GM18861 (cell line): ENCODE data around the gene SP1.
"Not testable (repeated sequence)": the region's sequence is repeated elsewhere in the genome, so short reads cannot be mapped to it uniquely, and the experiment has no call there.

Source experiments
- ATAC-seq: cut with Tn5 transposase; IDR thresholded peaks from one replicate; pipeline ENCODE4 v1.9.1; 2021; ENCODE audit not compliant: unreplicated experiment

Gene SP1

GRCh38 chr12:53410951-53411350, 31.0 kb downstream of the SP1 start:
- ATAC-seq: no peak

DNA sequence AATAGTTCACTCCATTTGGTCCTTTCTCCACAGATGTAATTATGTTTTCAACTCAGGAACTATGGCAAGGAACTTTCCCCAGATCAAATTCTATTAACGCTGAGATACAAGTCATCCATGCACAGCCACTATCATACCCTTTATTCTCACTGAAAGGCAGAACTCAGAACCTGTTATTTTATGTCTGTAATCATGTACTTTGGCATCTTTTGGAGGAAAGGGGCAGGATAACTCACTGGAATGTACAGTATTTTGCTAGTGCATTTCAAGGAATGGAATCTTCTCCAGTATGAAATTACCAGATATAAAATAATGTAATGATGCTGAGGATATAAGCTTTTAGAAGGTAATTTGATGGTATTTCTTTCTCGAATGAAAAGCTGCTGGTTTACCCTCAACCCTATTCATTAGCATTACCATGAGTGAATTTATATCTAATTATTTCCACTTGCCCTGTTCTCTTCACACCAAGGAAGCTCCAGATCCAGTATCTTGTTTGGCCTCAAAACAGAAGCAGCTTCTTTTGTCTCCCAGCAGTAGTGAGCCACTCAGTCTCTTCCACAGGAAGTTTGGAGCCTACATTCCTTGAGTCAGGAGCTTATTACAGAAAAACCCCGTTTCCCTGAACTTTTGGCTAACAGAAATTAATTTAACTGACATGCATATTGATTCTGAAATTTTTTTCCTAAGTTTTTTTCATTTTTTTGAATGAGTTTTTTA, 33.7 kb downstream of the SP1 start:
- ATAC-seq: no peak

DNA sequence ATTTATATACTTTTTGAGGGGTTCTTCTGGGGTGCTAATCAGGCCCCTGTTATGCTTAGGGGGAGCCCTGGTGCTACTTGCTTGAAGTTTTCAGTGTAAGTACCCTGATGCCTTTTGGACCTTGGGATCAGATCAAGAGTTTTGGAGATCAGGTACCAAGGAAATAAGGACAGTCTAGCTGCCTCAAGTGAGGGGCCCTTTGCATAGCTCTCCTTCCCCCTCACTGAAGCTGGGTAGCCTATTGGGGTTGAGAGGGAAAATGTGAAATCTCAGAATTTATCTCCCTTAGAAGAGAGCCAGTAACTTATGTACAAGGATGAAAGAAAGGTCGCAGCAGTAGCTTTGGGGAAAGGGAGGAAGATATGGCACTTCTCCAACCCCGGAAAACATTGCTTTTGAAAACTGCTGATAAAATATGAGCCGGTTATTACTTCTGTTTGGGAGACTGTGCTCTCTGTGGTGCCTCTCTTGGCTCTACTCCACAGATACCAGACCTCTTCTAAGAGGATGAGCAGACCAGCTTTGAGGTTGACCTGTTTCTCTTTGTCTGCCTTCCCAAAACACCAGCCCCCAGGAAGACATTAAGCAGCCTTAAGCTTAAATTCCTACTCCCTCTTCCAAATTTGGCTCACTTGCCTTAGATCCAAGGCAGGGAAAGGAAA, 34.9 kb downstream of the SP1 start:
- no peak for ATAC-seq

- ATAC-seq: not testable (repeated sequence)
Observed at GRCh38 chr12:53415752-53416389, 35.9 kb downstream of the SP1 start.

- not testable (repeated sequence) for ATAC-seq
Observed at GRCh38 chr12:53417291-53417816, 37.4 kb downstream of the SP1 start.

GRCh38 chr12:53418221-53418620, 38.2 kb downstream of the SP1 start:
- ATAC-seq: no peak

GRCh38 chr12:53419756-53420155, 39.8 kb downstream of the SP1 start:
- ATAC-seq: no peak

DNA sequence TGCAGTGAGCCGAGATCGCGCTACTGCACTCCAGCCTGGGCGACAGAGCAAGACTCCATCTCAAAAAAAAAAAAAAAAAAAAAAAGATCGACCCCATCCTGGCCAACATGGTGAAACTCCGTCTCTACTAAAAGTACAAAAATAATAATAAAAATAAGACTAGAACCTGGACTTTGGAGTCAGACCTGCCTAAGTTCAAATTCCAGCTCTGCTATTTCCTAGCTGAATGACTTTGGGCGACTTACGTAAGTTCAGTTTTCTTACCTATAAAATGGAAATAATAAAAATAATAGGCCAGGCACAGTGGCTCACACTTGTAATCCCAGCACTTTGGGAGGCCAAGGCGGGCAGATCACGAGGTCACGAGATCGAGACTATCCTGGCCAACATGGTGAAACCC, 42.3 kb downstream of the SP1 start:
- ATAC-seq: not testable (repeated sequence)

DNA sequence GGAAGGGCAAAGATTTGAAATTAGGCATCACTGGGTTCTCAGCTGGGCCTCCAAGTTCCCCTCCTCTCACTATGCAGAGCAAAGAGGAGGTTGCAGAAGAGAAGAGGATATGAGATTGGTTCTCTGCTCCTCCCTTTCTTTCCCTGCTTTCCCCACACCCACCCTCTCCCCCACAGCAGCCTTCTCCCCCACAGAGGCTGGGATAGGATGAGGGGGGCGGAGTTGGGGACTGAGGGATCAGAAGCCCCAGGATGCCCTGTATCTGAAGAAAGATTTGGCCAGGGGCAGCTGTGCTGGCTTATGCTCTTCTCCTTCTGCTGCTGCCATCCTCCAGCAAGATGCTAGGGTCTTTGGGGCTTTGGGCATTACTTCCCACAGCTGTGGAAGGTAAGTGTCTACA, 43.6 kb downstream of the SP1 start, which contains the start of gene AMHR2:
AMHR2 (plus strand) TSS at position 259 of the 400 bp plus-strand sequence; CDS start at position 339, 80 bp downstream.
- no peak for ATAC-seq

- ATAC-seq: no peak
Observed at GRCh38 chr12:53424626-53425514, 44.9 kb downstream of the SP1 start.

GRCh38 chr12:53425515-53426150, 45.7 kb downstream of the SP1 start:
- ATAC-seq: no peak

DNA sequence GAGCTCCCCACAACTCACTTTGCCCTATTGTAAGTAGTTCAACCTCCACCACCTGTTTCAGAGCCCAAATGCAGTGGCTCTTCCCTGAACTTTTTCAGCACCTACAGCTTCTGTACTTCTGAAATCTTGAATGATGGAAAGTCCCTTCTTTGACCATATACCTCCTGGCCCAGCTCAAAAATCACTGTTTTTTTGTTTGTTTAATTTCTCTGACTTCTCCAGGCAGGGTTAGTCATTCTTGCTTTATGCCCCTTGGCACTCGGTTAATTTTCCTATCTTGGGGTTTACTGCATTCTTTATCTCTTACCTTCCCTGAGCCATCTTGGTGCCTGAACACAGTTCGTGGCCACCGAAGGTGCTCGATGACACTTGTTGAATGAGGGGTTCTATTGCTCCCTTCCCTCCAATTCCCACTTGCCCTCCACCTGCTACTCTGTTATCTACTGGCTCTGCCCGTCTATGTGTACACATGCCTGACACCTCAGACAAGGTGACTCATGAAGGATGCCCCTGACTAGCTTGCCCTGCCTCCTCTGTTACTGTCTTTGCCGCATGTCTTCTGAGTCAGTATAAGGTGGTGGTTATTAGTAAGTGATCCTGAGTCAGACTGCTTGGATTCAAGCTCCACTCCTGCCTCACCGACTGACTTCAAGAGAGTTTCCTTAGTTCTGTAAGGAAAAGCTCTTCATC, 48.1 kb downstream of the SP1 start:
- no peak for ATAC-seq

DNA sequence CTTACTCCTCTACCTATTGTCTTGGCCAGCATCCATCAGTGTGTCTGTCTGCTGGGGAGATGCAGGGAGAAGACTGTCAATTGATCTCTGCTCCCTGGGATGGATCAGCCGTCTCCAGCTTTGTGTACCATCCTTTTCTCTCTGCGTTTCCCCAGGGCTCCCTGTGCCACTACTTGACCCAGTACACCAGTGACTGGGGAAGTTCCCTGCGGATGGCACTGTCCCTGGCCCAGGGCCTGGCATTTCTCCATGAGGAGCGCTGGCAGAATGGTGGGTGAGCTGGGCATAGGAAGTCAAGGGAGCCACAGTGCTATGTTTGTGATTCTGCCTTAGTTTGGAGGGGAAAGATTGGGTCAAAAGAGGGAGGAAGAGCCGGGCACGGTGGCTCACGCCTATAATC, 48.8 kb downstream of the SP1 start:
- ATAC-seq: no peak

GRCh38 chr12:53430116-53430515, 50.1 kb downstream of the SP1 start:
- ATAC-seq: no peak

DNA sequence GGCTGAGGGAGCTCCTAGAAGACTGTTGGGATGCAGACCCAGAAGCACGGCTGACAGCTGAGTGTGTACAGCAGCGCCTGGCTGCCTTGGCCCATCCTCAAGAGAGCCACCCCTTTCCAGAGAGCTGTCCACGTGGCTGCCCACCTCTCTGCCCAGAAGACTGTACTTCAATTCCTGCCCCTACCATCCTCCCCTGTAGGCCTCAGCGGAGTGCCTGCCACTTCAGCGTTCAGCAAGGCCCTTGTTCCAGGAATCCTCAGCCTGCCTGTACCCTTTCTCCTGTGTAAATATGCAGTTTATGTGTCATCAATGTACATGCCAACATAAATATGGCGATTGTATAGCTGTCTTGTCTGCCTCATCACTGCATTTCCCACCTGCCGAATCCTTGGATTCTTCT, 51.2 kb downstream of the SP1 start:
- ATAC-seq: no peak

DNA sequence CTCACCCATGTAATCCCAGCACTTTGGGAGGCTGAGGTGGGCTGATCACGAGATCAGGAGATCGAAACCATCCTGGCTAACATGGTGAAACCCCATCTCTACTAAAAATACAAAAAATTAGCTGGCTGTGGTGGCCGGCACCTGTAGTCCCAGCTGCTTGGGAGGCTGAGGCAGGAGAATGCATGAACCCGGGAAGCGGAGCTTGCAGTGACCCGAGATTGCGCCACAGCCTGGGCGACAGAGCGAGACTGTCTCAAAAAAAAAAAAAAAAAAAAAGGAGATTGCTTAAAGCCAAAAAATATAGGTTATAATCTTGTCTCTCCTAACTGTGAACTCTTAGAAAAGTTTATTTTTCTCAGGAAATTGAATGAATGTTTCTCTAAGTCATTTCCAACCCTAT, 55.4 kb downstream of the SP1 start:
- not testable (repeated sequence) for ATAC-seq

- ATAC-seq: not testable (repeated sequence)
Observed at GRCh38 chr12:53439582-53439981, 59.6 kb downstream of the SP1 start.

GRCh38 chr12:53441040-53441833, 61.3 kb downstream of the SP1 start, which contains the start of gene PRR13:
Gene PRR13, plus strand, starts transcription at chr12:53441734. Its CDS starts 981 bp downstream, at chr12:53442715.
- peak; percentile 98 for ATAC-seq

GRCh38 chr12:53443955-53444354, 64.0 kb downstream of the SP1 start:
- ATAC-seq: no peak
